IPS DF 19.7 (cell line): Measurements from ENCODE around the gene DRC3.
A peak's percentile ranks its signal among the peaks of the same experiment; 100 is the strongest.
"Not testable (repeated sequence)": the region's sequence is repeated elsewhere in the genome, so short reads cannot be mapped to it uniquely, and the experiment has no call there.

Experiments used
- DNase-seq: peaks from one replicate; pipeline ENCODE4 v3.0.0-alpha.2; 2013; ENCODE audit warnings: low read depth, low spot score

The DRC3 gene

DNA sequence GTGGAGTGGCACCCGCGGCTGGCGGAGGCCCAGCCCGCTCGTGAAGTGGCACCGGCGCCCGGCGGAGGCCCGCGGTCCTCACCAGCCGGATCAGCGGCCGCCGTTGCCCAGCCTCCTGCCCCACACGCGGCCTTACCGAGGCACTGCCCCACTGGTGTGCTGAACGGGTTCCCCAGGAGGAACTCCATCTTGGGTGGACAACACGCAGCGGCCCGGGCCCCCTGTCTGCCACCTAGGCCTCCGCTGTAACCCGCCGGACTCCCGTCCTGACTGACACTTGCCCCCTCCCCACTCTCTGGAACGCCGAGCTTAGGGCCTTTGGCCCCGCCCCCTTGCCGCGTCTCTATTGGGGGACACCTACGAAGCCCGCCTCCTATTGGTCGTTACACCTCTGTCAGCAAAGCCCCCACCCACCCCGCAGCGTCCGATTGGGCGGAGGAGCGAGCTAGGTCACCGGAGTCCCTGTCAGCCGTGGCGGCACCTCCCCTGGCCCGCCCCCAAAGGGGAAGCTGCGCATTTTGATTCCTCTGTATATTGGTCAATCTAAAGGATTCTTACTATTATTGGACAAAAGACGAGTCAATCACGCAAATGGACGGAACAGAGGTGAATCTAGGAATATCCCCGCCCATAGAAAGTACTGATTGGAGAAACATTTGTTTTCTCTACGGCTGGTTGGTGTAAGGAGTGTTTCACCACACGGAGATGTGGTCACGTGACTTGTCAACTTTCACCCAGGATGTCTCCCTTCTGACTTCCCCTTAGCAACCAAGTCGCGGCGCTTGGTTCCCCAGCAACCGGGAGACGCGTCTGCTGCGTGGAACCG, at the start of gene DRC3, which contains the start of gene TOM1L2:
DRC3 (plus strand) TSS at position 737 of the 826 bp plus-strand sequence. CDS start 4,737 bp downstream, outside the sequence.
TOM1L2 (minus strand) TSS at position 275 of the 826 bp plus-strand sequence; CDS start at position 188, 87 bp downstream.
- DNase-seq = peak; percentile 100

DNA sequence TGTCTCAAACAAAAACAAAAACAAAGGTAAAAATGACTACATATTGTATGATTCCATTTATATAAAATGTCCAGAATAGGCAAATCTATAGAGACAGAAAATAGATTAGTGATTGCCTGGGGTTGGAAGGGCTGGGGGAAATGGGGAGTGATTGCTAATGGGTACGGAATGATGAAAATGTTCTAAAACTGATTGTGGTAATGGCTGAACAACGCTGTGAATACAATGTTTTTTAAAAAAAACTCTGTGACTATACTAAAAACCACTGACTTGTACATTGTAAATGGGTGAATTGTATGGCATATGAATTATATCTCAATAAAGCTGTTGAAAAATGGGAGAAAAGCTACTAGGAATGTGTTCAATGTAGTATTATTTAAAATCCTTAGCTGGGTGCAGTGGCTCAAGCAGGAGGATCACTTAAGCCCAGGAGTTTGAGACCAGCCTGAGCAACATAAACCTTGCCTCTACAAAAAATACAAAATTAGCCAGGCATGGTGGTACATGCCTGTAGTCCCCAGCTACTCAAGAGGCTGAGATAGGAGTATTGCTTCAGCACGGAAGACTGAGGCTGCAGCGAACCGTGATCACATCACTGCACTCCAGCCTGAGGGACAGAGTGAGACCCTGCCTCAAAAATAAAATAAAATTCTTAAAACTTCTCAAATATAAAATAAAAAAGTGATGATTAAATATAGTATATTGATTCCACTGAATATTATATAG, 48.4 kb upstream of the DRC3 start:
- DNase-seq = no peak

DNA sequence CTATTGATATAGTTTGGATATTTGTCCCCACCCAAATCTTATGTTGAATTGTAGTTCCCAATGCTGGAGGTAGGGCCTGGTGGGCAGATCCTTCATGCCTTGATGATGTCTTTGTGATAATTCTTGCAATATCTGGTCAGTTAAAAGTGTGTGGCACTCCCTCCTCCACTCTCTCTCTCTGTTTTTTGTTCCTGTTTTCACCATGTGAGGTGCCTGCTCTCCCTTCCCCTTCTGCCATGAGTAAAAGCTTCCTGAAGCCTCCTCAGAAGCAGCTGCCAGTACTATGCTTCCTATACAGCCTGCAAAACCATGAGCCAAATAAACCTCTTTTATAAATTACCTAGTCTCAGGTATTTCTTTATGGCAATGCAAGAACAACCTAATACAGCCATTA, 47.8 kb upstream of the DRC3 start:
- no peak for DNase-seq

DNA sequence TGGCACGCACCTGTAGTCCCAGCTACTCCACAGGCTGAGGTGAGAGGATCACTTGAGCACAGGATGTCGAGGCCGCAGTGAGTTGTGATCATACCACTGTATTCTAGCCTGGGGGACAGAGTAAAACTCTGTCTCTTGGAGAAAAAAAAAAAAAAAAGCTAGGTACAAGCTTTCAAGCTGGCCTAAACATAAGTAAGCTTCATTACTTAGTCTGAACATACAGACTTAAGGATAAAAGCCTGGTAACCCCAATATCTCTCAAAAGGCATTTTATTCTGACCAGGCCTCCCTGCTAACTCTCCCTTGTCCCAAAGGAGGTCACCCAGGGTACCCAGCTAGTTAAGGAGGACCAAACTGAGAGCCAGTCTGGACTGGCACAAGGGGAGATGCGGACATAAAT, 46.6 kb upstream of the DRC3 start:
- no peak for DNase-seq

DNA sequence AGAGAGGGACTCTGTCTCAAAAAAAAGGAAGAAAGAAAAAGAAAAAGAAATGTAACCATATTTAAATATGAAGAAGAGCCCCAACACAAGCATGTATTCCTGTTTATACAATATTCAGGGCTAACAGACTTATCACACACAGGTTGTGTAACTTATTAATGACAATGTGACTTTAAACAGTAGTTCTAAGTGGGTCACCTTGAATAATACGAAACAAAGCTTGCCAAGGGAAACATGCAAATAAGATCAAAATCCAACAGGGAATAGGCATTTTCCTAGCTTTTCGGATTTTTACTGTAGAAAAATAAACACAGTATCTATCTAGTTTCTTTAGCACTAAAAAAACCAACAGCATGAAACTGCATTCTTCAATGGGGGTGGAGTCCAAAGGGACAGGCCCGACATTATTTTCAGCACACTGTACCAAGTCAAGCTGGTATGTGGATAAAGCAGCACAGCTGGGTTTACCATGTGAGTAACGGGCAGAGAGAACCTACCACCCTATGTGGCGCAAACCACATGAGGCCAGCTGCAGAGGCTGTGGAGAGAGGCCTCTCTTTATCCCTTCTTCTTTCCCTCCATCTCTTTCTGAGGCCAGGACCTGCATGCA, 45.7 kb upstream of the DRC3 start:
- no peak for DNase-seq

DNA sequence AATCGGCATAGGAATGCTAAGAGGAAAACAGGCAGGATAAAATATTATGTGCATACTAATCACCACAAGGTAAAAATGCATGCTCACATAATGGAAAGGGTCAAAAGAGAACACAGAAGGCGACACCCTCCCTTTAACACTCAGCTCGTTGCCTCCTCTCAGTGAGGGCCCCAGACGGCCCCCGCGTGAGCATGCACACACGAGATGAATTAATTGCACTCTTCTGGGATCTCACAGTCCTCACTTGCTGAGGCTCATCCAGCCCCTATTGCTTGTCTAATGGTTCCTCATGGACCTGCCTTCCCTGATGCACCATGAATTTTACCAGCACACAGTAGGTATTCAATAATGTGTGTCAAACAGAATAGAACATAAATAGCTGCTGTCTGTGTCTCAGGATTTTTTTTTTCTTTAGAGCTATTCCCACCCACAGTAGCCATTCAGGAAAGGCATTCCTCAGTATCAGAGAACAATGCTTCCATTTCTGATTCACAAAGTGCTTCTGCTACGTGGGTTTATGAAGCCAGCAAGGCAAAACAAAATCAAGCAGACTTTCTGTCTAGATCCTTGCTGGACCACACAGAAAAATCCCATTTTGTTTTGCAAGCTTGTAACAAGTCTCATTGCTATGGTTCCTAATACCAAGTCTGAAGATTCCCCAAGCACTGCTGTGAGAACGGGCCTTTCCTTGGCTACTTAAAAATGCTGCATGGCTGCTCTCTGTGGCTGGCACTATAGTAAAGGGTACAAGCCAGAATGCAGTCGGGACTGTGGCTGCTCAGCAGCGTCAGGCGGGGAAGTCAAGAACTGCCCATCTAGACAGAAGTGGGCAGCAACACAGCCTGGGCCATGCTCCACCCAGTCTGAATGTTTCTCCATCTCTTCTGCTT, 44.0 kb upstream of the DRC3 start:
- DNase-seq = no peak

- no peak for DNase-seq
These were observed 42.8 kb upstream of the DRC3 start for GRCh38 chr17:17929655-17930380.

- no peak for DNase-seq
These were observed 42.0 kb upstream of the DRC3 start for GRCh38 chr17:17930674-17931073.

- no peak for DNase-seq
These were observed 41.5 kb upstream of the DRC3 start for GRCh38 chr17:17931159-17931558.

DNA sequence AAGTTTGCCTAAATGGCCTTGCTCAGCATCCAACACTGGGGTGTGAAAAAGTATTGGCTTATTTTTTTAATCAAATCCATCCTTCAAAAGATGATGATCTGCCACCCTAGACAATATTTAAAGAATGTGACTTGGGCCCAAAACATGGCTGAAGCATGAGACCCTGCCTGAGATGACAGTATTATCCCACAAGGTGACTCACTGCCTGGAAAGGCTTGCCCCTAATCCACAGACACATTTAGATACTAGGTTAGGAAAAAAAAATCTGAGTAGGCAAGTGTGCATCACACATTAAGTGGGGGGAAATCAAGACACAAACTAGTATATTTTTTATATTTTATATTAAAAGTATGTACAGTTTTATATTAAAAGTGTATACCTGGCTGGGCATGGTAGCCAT, 38.9 kb upstream of the DRC3 start:
- no peak for DNase-seq

DNA sequence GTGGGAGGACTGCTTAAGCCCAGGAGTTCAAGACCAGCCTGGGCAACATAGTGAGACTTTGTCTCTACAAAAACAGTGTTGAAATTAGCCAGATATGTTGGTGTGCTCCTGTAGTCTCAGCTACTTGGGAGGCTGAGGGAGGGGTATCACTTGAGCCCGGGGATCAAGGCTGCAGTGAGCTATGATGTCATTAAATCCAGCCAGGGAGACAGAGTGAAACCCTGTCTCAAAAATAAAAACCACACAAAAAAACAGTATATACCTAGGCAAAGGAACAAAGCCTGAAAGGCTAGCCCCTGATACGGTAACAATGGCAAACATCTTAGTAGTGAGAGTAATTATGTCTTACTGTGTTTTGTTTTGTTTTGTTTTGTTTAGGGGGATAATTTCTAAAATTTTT, 38.4 kb upstream of the DRC3 start:
- DNase-seq = no peak

- no peak for DNase-seq
These were observed 37.9 kb upstream of the DRC3 start for GRCh38 chr17:17934806-17935205.

DNA sequence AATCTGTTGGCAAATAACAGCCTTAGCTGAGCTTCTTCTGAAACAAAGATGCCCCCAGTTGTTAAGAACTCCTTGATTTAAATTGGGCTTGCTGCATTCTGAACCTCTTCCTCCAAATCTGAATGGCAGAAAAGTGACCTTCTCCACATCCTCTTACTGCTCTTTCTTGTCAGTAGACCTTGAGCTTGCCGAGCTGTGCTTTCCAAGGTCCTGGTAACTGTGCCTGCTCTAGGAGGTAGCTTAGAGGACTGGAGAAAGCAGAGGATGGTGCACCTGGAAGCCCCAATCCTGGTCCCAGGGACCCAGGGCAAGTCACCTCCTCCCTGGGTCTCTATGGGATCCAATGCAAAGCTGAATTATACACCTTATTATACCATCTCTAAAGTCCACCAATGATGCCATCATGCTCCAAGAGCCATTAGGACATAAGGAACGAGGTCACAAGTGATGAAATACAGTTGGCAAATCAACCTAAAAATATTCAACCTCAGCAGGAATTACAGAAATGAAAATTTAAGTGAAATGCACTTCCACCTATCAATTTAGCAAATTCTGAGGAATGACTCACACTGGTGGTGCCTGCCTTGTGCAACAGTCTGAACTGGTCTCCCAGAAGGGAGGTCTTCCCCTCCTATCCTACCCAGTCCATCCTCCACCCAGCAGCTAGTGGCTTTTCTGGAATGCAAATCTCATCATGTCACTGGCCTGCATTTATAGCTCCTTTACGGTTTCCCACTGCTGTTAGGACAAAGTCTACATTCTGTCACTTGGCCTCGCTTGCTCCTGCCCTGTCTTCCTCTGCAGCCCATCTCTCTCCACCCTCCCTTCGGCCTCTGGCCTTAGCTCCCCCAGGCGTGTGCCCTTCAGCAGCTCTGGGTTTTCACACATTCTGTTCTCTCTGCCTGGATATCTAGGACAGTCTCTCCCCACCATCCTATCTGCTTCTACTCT, 37.1 kb upstream of the DRC3 start:
- no peak for DNase-seq

DNA sequence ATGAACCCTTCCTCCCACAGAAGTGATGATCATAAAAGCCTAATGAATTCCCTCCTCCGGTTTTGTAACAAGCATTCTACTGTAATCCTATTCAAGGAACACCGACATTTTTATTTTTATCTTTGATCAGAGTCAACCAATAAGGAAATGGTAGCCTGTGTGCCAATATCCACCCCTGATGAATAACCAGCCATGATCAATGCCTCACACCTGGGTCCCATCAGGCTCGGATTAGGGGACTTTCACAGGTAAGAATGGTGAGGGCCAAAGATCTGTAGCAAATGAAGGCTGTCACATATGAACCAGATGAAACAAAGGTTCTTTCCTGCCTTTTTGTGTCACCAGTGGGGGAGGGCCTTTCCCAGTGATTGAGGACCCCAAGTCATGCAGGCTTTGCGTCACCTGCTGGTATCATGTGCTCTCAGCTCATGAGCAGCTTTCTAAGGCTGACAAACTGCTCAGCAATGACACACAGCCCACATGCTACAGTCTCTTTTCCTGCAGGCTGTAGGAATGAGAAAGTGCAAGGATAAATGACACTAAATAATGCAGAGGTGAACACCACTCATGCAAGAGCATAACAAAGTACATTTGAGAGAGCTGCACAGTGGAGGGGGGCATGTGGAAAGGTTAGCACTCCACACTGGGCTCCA, 35.3 kb upstream of the DRC3 start:
- DNase-seq = no peak

DNA sequence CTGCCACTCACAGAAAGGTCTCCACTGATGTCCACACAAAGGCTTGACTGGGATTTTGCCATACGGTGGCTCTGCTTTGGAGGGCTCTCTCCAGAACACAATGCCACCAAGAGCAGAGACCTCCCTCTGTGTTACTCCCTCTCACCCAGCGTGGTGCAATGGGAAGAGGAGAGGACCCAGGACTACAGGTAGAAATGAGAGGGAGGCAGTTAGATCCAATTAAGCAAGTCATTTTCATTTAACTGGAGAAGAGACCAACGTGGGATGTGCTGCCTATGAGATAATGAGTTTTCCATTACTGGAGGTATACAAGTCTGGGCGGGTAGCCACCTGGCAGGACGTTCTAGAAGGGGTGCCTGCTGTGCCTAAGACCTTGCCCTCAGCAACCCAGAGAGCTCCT, 34.7 kb upstream of the DRC3 start:
- DNase-seq = no peak

- no peak for DNase-seq
These were observed 34.1 kb upstream of the DRC3 start for GRCh38 chr17:17938388-17939107.

GRCh38 chr17:17939941-17940340, 32.7 kb upstream of the DRC3 start:
- DNase-seq = not testable (repeated sequence)

GRCh38 chr17:17940441-17940911, 32.2 kb upstream of the DRC3 start:
- DNase-seq = no peak
